GM19023 (cell line): Measurements from ENCODE around the gene DLST.
"Not testable (repeated sequence)": the region's sequence is repeated elsewhere in the genome, so short reads cannot be mapped to it uniquely, and the experiment has no call there.

Experiments
- ATAC-seq: cut with Tn5 transposase; IDR thresholded peaks from one replicate; pipeline ENCODE4 v1.9.1; 2021; ENCODE audit warnings: mild to moderate bottlenecking, moderate library complexity; ENCODE audit not compliant: unreplicated experiment

Gene DLST

DNA sequence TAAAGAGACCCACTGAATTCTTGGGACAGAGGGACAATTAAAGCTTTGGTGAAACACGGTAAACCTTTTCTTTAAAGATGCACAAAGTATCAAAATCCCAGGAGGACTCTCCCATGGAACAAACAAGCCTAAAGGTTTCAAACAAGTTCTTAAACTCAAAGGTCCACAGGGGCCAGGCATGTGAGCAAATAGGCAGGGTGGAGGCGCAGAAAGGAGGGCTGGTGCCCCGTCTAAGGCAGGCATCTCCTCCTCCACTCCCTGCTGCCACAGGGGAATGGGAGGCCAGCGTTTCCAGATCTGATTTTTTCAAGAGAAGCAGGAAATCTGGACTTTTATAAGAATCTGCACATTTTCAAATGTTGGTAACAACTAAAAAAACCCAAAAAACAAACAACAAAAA, 33.7 kb downstream of the DLST start:
- ATAC-seq: no peak

DNA sequence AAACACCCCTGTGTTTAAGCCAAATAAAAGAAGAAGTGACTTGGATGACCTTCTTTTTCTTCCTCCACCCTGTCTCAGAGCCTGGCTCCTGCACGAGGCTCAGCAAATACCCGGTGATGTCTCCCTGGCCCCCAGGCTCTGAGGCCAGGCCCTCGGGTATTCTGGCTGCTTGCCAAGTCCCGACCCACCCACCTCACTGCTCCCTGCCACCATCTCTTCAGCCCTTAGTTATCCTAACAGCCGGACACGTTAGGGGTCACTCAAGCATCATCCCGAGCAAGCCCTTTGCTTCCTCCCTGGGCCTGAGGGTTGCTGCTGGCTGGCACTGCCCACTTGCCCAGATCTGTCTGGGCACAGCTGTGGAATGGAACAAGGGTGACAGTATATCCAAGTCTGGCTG, 34.1 kb downstream of the DLST start:
- no peak for ATAC-seq

DNA sequence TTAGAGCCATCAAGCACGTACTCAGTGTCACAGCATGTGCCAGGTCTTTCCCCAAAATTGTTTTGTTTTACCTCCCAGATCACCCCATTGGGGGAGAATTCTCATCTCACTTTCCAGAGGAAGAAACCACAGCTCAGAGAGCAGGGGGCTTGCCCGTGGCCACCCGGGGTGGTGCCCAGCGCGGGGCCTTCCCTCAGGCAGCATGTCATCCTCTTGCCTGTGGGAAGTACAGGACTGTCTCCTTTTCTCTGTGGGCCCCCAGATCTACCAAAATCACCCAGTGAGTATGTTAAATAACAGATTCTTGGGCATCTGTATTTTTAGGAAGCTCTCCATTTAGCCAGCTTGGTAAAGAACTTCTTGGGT, 35.4 kb downstream of the DLST start:
- no peak for ATAC-seq

DNA sequence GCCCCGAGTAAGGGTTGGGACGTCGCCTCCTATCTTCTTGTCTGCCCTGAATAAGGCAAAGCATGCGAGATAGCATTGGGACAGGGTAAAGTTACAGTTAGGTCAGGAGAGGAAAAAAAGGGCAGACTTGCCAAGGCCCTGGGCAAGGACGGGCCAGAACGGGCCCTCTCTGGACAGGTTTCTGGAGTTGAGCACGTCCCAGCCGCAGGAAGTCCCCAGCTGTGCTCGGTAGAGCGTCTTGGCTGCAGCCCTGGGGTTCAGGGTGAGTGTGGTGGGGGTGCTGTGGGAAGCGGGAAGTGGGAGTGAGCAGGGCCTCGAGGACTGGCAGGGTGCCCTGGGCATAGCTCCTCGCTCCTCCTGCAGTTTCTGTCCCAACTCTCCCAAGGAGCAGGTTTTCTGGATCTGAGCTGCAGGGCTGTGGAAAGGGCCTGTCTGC, 35.9 kb downstream of the DLST start:
- ATAC-seq: no peak

DNA sequence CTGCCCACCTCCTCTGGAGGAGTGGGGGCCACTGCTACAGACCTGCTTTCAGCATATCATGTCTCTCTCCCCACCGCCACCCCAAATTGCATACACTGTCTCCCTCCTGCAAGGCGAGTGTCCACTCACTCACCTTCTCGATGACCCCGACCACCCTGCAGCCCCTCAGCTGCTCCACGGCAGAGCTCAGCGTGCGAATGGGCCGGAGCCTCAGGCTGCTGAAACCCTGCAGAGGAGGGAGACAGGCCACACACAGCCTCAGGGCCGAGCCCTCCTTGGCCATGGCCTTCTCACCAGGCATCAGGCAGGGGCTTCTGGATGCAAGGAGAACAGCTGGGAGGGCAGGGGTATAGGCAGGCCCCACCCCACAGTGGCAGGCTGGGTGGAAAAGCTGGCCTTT, 36.7 kb downstream of the DLST start:
- ATAC-seq: no peak

DNA sequence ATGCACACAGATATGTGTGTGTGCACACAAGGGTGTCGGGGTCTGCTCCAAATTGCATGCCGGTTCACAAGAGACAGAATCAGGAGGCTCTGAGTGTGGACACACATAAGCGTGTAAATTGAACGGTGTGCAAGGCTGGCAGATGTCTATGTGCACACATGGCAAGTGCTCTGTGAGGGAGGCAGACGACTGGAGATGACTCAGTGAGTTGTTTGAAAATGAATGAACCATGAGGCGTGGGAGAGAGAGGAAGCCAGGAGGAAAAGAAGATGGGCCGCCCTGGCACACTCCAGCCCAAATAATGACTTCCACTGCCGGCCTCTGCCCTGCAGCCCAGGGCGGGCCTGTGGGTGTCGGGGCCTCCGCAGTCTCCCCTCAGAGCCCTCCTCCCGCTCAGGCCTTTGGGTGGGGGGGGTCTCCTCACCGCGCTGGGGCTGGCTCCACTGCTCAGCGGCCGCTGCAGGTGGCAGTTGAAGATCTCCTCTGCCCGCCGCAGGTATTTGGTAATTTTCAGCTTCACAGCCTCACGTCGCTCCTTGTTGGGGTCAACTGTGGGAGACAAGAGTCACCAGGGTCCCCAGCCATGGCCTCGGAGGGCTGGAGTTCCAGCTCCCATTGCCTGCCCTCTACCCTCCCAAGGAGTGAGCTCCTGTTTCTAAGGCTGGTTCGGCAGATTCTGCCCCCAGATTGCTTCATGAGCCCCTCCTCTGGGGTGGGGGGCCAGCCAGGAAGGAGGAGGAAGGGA, 37.9 kb downstream of the DLST start:
- no peak for ATAC-seq

DNA sequence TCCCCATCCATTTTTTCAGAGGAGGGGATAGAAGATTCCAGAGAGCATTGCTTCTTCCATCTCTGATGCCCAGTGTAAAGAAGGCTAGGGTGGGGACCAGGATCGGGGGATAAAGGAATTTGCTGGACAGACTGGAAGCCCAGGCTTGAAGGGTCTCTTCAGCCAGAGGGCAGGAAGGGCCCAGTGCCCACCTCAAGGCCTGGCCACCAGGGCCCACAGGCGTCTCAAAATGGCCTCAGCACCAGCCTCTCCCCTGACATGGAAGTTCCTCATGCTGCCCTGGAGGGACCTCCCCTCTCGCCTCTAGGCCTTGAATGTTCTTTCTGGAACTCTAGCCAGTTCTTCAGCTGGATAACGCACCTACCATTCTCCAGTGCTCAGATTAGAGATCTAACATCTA, 38.6 kb downstream of the DLST start:
- ATAC-seq: no peak

DNA sequence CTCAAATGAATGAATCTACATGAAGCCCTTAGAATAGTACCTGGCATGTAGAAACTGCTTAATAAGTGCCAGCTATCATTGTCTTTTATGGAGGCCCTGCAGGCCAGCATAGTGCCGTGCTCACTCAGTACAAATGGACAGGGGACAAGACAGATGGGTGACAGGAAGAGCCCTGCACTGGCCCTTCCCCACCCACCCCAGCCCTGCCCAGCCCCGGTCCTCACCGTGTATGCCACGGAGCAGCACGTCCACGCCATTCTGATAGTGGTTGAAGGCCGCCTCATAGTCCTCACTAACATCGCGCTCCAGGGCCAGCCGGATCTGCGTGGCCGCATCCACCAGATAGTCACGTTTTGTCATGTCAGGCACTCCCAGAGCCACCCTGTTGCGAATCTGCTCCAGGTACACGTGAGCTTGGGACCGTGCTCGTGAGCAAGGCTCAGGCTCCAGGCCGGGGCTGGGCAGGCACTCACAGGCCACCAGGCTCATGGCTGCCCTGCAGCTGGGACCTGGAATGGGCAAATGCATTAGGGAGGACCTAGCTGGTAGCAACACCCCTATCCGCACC, 39.4 kb downstream of the DLST start:
- no peak for ATAC-seq

DNA sequence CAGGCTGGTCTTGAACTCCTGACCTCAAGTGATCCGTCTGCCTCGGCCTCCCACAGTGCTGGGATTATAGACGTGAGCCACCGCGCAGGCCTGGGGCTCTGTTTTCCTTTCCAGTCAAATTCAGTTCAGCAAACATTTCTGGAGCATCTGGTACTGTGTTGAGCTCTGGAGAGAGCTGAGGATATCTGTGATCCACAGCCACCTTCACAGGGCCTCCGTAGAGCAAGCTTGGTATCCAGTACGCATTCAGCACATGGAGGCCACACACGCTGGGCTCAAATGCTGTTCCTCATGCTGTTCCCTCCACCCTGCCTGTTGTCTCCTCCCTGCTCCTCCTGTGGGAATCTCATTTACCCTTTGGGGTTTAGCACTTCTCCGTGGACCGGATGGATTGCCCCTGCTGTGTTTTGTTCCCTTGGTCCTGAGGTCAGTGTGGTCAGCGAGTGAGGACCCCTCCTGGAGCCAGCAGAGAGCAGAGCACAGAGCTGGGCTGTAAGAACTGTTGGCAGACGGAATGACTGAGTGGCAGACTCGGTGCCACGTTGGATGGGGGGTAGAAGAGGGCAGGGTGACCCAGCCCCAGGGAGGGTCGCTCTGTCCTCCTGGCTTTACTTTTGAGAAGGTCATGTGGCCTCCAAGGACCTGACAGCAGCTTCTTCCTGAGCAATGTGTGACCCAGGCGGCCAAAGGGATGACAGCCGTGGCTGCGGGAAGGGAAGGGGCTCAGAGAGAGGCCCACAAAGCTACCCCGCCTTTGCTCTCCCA, 40.5 kb downstream of the DLST start:
- ATAC-seq: no peak

DNA sequence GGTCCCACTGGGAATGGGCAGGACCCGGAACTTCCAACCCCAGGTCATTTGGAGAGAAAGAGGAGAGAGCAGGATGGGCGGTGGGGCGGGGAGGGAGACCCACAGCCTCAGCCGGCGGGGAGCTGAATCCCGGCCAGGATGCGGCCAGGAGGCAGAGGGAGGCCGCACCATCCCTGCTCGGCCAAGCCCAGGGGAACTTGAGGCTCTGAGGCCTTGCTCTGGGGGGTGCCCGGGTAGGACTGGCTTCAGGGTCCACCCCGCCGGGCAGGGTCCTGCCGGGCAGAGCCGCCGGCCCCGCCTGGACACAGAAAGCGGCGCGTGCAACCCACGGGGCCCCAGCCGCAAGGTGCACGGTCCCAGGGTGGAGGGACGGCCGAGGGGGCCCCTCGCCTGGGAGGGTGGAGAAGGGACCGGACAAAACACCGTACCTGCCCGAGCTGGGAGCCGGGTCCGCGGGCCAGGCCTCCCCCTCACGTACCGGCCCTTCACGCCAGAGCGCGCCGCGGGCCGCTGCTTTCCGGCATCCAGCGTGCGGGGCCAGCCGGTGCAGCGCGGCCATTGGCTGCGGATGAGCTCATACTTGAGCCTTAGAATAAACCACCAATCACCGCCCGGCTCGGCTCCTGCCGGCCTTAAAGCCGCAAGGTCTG, 41.2 kb downstream of the DLST start, which contains the start of gene RPS6KL1:
Gene RPS6KL1, minus strand, starts transcription at position 509 of the 650 bp plus-strand sequence. CDS start 1,719 bp downstream, outside the sequence.
- ATAC-seq: peak; percentile 94

DNA sequence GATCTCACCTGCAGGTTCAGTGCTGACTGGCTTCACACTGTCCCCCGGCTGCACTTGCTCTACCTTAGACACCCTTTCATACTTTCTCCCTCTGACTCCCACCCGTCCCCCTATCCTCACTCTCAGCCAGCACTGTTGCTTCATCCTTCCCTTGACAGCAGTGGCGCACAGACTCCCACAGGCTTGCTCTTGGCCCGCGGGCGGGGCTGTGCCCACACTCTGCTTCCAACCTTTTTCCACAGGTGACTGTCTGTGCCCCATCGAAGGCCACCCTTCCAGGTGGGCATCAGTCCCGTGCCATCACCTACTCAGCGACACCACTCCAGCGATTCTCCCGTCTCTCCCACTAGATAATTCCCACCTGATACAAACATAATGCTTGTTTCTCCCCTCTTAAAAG, 42.3 kb downstream of the DLST start:
- no peak for ATAC-seq

DNA sequence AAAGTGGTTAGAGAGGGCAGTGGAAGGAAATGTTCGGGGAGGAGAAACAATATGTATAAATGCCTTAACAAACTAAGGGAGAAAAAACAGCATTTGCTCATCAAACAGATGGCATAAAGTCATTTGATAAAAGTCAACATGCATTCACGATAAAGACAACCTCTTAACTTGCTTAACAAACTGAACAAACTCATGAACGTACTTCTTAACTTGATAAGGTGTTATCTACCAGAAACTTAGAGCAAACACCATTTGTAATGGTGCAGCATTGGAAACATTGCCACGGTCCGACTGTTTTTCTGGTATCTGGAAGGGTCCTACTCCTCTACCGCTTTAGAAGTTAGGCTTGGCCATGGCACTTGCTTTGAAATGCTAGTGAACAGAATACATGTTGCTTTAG, 45.5 kb downstream of the DLST start:
- no peak for ATAC-seq

DNA sequence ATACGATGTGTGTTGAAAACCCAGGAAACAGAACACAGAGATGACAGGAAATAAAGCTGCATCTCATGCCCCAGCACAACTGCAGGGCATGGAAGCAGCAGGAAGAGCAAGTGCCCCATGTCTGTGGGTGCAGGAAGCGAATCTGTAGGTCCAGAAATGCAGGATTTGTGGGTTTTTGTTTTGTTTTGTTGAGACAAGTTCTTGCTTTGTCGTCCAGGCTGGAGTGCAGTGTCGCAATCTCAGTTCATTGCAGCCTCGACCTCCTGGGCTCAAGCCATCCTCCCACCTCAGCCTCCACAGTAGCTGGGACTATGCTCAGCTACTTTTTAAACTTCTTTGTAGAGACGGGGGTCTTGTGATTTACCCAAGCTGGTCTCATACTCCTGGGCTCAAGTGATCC, 47.5 kb downstream of the DLST start:
- ATAC-seq: no peak

DNA sequence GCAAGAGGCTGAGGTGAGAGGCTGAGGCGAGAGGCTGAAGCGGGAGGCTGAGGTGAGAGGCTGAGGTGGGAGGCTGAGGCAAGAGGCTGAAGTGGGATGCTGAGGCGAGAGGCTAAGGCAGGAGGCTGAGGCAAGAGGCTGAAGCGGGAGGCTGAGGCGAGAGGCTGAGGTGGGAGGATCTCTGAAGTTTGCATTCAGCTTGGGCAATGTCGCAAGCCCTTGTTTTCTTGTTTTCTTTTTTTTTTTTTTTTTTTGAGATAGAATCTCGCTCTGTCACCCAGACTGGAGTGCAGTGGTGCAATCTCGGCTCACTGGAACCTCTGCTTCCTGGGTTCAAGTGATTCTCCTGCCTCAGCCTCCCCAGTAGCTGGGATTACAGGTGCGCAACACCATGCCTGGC, 50.0 kb downstream of the DLST start:
- not testable (repeated sequence) for ATAC-seq

DNA sequence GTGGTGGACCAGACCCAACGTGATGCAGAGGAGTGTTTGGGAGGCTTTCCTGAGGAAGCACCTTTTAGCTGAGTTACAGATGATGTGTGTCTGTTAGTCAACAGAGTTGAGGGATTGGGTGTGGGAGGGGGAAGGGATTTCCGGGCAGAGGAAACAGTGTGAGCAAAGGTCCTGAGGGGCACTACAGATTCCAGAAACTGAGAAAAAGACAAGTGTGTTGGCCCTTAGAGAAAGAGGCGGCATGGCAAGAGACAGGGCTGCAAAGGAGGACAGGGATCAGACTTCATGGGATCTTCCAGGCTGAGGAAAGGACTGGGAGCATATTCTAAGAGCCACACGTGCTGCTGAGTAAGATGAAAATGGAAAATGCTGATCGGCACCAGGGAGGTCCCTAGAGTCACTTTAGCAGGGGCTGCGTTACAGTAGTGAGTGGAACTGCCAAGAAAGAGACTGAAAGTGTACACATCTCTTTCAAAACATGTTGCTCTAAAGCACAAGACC, 50.7 kb downstream of the DLST start:
- no peak for ATAC-seq

DNA sequence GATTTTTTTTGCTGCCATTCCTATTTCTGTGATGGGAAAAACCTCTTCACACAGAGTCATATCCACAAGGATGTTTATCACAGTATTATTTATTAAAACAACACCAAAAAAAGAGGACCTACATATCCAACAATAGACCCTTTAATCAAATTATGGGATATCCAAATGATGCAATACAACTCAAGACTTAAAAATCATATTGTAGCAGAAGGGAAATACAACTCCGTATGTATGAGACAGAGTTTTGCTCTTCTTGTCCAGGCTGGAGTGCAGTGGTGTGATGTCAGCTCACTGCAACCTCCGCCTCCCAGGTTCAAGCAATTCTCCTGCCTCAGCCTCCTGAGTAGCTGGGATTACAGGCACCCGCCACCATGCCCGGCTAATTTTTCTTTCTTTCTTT, 51.2 kb downstream of the DLST start:
- not testable (repeated sequence) for ATAC-seq

DNA sequence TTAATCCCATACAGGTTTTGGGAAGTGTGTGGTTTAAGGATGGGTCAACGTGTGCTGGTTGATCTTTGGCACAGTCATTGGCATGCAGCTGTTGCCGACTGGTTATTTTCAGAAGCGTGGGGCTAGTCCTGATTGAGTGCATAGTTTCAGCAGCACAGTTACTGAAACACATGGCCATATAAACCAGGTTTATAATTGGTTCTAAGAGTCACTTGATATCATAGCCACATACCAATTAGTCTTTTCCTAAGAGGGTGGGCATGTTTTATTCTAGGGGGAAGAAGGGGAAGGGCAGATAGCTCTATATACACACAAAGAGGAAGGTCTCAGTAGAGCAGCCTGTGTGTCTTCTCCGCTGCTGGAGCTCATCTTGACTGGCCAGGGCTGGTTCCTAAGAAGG, 52.3 kb downstream of the DLST start:
- ATAC-seq: no peak

DNA sequence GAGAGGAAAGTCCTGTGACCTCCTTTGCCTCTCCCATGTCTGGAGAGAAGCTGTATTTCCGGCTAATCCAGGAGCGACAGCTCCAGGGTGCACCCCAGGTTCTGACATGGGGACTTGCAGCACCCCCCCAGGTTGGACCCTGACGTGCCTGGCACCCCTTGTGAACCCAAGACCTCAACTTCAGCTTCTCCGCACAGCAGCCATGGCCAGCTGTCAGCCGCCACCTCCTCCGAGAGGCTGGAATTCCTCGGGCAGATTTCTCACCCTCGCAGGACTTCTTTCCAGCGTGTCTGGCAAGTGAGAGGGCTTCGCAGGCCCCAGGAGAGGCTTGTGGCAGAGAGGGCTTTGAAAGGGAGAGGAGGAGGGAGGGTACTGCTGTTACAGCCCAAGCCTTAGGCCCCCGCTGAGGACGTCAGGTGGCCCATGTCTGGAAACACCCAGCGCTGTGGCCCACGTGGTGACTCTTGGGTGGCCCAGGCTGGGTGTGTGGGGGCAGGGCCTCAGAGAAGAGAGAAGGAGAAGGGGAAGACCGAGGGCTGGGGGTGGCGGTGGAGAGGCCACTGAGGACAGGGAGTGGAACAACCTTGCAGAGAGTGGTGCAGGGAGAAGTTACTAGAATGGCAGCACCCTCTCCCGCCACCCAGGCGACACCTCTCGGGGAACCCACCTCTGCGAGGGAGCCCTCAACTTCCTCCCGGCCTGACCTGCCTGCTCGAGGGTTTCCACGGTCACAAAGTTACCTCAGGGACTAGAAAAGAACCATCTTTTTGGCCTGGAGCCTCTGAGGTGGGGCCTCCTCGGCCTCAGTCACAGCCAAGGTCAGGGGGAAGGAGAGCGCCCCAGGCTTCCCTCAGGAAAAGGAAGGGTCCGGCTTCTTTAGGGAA, 53.0 kb downstream of the DLST start:
- no peak for ATAC-seq

DNA sequence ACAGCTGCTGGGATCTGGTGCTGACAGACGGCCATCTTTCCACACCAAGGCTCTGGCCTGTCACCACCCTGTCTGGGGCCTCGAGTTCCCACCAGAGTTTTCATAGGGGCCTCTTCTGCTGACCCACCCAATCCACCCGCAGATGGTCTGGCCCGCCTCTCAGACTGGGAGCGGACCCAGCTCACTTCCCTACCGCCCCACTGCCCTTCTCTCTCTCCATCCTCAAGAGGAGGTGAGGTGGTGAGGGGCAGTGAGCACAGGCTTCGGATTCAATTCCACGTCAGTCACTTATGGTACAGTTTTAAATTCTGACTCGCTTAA, 53.6 kb downstream of the DLST start:
- ATAC-seq: no peak

DNA sequence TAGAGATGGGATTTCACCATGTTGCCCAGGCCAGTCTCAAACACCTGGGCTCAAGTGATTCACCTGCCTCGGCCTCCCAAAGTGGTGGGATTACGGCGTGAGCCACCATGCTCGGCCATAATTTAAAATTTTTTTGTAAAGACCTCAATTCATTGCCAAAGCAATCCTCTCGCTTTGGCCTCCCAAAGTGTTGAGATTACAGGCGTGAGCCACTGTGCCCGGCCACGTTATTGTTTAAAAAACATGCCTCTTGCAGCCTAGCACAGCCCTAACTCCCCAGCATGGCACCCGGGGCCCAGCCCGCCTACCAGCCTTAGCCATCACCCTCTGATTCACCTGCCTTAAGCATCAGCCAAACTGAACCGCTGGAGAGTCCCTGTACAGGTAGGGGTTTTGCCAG, 54.4 kb downstream of the DLST start:
- no peak for ATAC-seq

DNA sequence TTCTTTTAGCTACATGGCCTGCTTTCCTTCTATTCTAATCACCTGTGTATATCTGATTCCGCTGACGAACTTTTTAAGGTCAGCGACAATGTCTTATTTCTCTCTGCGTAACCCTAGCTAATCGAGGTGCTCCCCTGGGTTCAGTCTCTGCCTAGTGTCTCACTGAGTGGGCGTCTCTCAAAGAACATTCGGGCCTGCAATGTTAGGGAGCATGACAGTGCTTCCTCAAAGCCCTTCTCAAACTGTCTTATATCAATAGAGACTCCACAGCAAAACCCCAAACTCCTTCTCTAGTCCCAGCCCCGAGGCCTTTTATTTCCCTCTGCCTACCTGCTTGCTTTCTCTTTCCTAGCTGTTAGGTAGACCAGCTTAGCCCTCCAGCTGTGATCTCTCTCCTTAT, 55.0 kb downstream of the DLST start:
- ATAC-seq: no peak
